Skin of body (tissue), 2 donors: ENCODE measurements around the gene RPL31. TPM values are rescaled to one million over a fixed set of nuclear protein-coding genes. Genes with fewer than 3 reads are reported as not detected.

ENCODE experiments used
- DNase-seq: peaks from one replicate; lab custom pipeline; 2025; lab: John Stamatoyannopoulos, UW
- total RNA-seq: library from RNA; depleted of rRNA; stranded (reverse); fragments of >200 nt; gene quantifications from one replicate; pipeline ENCODE4 v1.2.3, GENCODE V29; 2014

Gene RPL31
- 1,726 TPM for total RNA-seq

GRCh38 chr2:101001691-101002561 is at the start of gene RPL31:
Gene RPL31, plus strand, starts transcription at chr2:101002289. Its CDS starts 413 bp downstream, at chr2:101002702.
- DNase-seq = peak; percentile 97

DNA sequence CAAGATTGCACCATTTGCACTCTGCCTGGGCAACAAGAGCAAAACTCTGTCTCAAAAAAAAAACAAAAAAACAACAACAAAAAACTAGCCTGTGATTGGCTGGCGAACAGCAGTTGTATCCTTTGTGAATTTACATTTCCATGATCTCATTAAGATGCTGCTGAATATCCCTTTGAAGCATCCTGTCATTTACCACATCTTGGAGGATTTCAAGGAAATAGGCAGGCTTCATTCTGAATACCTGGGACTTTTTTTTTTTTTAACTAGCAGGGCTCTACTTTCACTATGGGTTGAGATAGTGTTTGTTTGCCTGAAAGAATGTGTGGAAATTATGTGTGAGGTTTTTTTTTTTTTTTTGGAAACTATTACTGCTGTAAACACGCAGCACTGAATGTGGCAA is 49.6 kb upstream of the RPL31 start:
- DNase-seq = no peak

GRCh38 chr2:100953406-100954043 is 48.6 kb upstream of the RPL31 start:
- DNase-seq = no peak

GRCh38 chr2:100954044-100954420 is 48.1 kb upstream of the RPL31 start:
- no peak for DNase-seq

DNA sequence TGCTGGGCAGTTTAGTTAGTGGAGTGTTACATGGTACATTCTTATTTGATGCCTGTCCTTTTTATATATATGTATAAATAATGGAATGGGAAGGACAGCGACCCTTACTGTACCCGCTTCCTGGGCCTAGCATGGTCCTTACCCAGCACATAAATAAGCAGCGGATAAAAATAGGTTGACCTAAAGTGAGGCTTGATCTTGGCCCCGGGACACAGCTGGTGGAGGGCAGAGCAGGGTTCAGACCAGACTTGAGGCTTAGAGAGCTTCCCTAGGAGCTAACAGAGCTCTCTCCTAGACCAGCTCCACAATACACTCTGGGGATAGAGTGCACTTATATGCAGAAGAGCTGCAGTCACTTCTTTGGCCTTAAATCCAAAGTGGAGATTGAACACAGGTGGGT is 46.9 kb upstream of the RPL31 start:
- DNase-seq = no peak

GRCh38 chr2:100956081-100956480 is 46.0 kb upstream of the RPL31 start:
- no peak for DNase-seq

DNA sequence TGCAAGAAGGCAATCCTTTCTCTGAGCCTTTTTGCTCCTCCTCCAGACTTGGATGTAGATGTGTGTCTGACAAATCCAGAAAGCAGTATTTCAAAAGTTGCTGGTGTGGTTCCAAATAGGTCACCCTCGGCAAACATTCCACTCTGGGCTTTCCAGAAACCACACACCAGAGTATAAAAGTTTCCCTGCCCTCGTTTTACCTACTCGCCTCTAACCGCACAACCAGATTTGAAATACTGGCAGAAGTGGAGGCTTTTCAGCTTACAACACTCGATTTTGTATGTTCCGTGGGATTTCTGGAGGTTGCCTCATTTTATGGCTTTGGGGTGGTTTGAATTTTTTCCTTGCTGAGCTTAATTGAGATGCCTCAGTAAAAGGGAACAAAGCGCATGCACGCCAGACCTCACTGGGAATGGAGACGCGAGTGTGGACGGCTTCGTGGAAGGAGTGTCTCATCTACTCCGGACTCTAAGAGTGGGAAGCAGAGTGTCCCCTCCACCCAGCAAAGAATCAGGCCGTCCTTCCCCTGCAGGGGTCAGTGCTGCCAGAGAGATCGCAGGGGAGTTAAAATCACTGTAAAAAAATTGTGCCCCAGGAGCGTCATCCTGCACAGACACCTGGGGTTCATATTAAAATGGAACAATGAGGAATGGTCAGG is 44.0 kb upstream of the RPL31 start:
- peak; percentile 84 for DNase-seq

GRCh38 chr2:100959225-100959880 is 42.7 kb upstream of the RPL31 start:
- DNase-seq = no peak

DNA sequence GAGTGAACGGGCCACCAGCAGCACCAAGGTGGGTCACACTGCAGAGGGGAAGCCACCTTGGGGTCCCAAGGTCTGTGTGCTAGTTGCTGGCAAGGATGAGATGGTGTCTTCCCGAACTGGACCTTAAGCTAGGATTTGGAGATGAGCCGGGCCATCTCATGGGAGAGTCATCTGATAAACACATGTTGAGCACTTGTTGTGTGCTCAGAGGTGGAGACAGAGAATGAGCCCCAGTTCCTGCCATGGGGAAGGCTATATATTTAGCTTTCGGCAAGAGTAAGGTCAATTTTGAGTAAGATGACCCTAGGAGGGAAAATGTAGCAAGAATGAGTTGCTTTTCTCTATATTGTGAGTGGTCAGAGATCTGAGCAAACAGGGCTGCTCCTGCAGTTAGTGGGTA is 41.4 kb upstream of the RPL31 start:
- DNase-seq = no peak

DNA sequence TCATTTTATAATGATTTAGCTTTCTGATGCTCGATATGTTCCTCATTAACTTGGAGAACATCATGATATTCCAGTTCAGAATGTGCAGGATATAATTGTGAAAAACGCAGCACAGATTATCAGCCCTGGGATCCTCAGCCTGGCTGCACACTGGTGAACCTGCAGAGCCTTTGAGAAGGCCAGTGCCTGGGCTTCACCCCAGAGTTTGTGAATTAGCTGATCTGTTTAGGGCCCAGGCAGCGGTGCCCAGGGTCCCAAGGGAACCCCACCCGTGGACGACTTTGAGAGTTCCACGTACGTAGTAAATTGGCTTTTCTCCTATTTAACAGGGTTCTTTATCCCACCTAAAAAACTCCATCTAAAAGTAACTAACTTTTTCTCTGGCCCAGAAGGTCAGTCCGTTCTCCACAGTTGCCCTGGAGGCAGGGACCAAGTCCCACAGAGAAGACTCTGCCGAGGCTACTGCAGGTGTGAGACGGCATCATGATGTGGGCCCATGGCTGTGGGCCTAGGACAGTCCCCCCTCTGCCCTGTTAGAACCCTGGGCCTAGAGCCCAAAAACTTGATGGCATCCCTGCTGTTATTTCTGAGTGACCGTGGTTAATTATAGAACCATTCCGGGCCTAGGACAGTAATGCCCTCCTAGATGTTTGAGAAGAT is 39.6 kb upstream of the RPL31 start:
- no peak for DNase-seq

DNA sequence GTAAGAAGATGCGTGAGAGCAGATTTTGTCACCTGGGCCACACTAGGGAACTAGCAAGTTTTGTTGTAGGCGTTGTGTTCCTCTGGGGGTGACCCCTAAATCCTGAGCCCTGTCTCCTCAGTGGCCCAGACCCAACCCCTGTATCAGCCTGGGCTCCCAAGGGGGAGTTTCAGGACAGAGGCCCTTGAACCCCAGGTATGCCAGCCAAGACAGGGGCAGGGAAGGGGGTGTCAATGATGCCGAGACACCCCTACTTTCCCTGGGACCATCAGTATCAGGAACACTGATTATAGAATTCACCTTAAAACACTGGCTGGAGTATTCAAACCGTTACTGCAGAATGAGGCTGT is 39.1 kb upstream of the RPL31 start:
- DNase-seq = no peak

- no peak for DNase-seq
Measured at GRCh38 chr2:100964222-100964621, 37.9 kb upstream of the RPL31 start.

DNA sequence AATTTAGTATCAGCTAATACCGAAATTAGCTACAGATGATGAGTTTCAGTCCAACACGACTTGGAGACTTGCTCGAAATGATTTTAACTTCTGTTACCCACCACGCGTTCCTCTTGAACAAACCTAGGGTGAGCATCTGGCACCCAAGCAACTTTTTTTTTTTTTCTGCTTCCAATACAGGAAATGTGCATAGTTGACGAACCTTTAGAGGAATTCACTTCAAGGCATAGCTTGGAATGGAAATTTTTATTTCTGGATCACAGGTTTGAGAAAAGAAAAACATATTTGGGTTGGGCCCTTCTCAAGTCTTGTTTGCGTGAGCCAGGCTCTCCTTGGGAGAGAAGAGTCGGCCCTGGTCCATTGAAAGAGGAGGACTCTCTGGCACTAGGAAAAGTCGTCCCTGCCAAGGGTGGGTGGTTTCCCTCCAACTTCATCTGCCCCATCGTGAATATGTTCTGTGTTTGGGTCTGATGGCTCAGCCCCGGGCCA is 37.4 kb upstream of the RPL31 start:
- DNase-seq = peak; percentile 36

DNA sequence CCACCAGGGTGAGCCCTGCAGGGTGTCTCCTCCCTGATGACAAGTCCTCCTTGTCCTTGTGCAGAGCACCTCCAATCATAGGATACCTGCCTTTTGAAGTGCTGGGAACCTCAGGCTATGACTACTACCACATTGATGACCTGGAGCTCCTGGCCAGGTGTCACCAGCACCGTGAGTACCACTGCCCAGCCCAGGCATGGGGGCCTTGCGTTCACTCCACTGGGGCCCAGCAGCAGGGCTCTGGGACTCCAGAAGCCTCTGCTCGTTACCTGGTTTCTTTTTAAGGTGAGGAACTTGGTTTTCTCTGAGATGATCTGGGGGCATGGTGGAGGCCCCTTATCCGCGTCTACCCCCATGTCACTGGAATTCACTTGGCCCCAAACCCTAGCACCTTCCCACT is 36.5 kb upstream of the RPL31 start:
- no peak for DNase-seq

- DNase-seq = no peak
Measured at GRCh38 chr2:100967716-100968115, 34.4 kb upstream of the RPL31 start.

DNA sequence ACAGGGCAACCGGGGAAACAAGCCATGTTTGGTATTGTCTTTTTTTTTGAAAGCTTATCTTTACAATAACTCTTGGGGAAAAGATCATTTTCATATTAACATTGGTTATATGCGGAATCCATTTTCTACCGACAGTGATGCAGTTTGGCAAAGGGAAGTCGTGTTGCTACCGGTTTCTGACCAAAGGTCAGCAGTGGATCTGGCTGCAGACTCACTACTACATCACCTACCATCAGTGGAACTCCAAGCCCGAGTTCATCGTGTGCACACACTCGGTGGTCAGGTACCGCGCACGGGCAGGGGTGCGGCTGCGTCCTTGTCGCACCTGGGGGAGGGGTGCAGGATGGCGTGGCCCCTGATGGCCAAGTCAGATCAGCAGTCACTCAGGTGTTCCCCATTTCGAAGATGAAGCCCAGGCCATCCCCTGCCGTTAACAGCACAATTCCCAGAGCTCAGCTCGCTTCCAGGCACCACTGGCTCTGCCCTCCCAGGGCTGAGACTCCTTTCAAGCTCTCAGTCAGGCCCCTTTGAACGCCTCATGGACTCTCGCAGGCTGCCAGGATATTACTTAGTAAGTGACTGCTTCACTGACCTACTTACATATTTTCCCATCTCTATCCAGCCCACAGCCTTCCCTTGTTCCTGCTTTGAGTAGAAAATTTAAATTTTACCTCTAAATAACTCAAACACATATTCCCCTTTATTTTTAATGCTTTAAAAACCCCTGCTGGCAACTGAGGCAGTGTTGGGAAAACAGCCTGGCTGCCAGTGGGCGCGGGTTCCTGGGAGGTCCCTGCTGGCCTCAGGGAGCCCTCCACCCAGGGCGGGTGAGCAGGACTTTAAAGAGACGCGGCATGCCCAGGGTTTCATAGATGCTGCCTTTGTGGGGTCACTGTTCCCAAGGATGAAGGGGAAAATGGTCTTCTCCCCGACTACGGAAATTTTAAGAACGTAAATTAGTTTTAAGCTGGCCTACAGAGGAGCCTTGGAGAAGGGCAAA is 33.6 kb upstream of the RPL31 start:
- no peak for DNase-seq

DNA sequence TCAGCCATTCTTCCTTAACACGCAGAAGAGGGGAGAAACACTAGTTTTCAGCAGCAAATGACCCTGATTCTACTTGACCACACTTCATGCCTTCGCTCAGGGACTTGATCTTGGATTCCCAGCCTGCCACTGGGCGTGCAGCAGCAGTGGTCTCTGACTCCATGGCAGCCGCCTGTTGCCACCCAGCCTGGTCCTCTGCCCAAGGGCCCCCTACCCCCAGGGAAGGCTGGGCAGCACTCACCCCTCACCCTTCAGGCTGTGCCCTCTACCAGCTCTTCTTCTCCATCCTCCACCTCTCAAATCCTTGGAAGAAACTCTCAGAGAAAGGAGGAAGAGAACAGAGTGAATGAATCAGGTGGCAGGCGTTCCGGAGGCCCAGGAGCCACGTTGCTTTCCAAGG is 32.1 kb upstream of the RPL31 start:
- no peak for DNase-seq

DNA sequence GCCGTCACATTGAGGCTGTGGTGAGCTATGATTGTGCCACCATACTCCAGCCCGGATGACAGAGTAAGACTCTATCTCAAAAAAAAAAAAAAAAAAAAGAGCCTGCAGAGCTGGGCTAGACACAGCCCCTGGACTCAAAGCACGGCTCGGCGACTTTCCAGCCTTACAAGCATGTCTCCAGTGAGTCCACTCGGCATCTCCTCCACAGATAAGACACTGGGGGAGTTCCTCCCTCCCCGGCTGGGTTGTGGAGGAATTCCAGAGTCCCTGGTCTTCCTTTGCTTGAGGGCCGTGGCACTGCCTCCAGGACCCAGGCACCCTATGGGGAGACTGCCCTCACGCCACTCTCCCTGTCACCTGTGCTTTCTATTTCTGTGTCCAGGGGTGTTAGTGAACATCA is 30.9 kb upstream of the RPL31 start:
- DNase-seq = no peak

DNA sequence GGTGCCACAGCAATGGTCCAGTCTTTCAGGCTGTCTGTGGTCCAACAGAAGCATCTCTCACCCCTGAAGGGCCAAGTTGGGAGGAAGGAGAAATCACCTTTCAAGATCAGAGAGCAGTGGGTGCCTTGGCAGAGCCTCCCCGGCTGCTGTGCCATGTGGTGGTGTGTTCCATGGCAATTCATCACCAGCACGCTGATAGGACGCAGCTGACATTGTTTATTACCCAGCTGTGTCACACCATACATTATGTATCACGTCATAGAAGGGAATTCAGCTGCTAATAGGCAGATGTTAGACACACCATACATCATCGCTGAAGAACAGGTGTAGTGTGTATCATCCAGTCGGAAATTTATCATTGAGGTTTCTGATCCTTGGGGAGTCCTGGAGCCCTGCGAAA is 29.6 kb upstream of the RPL31 start:
- peak; percentile 13 for DNase-seq
